ENCODE data around the gene CDK5RAP1. TPM values are rescaled to one million over a fixed set of nuclear protein-coding genes. Genes with fewer than 3 reads are reported as not detected.
"Not testable (repeated sequence)": the region's sequence is repeated elsewhere in the genome, so short reads cannot be mapped to it uniquely, and the experiment has no call there.

Gene CDK5RAP1, protein sequence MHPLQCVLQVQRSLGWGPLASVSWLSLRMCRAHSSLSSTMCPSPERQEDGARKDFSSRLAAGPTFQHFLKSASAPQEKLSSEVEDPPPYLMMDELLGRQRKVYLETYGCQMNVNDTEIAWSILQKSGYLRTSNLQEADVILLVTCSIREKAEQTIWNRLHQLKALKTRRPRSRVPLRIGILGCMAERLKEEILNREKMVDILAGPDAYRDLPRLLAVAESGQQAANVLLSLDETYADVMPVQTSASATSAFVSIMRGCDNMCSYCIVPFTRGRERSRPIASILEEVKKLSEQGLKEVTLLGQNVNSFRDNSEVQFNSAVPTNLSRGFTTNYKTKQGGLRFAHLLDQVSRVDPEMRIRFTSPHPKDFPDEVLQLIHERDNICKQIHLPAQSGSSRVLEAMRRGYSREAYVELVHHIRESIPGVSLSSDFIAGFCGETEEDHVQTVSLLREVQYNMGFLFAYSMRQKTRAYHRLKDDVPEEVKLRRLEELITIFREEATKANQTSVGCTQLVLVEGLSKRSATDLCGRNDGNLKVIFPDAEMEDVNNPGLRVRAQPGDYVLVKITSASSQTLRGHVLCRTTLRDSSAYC
- polyA plus RNA-seq (ENCODE audit: insufficient read length in 4 of 4): 10 to 100 TPM; 26.3 to 47.2 (median 34.2) TPM

DNA sequence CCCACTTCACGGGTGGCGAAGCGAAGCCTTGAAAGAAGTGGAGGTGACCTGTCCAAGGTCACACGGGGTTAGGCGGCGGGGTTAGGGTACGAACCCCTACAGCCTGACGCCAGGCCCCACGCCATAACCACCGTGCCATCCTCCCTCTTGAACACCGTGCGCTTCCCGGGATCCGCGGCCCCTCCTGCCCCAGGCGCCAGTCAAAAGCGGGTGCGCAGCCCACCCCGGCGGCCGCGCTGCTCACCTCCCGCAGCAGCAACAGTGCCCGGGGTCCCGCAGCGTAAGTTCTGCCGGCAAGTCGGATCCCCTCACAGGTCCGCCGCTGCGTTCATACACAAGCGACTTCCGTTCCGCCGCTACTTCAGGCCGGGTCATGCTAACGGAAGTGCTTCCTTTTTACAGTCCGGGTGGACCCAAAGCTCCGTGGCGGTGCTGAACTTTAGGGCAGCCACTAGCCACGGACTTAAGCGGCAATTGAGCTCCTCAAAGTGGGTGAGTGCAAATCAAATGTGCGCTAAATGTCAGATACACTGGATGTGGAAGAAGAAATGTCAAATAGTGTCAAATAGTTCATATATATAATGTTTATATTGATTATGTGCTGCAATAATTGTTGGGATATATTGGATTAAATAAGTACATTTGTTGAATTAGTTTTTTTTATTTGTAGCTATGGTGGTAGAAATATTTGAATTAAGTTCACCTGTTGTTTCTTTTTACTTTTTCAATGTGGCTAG, at the start of gene CDK5RAP1:
Gene CDK5RAP1 (minus strand): TSS at position 336 of the 737 bp plus-strand sequence. CDS start 4,455 bp downstream, outside the sequence.
- peak; percentile 73 to 82 (median 76) for DNase-seq (ENCODE audit: low read depth in 4 of 4, low spot score in 3 of 4)

DNA sequence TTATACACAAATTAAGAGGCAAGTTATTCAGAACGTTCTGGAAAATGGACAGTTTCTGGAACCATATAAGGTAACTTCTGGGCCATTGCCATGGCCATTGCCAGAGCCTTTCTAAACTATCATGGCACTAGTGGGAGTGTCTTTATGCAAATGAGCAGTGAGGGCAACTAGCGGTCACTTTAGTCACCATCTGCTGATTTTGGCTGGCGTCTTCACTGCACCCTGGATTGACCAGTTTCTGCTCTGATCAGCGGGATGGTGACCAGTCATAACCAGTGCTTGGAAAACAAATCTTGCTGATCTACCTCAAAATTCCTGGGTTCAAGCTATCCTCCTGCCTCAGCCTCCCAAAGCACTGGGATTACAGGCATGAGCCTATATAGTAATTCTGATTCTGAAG, 49.5 kb upstream of the CDK5RAP1 start:
- DNase-seq (ENCODE audit: low read depth in 4 of 4, low spot score in 3 of 4): no peak

DNA sequence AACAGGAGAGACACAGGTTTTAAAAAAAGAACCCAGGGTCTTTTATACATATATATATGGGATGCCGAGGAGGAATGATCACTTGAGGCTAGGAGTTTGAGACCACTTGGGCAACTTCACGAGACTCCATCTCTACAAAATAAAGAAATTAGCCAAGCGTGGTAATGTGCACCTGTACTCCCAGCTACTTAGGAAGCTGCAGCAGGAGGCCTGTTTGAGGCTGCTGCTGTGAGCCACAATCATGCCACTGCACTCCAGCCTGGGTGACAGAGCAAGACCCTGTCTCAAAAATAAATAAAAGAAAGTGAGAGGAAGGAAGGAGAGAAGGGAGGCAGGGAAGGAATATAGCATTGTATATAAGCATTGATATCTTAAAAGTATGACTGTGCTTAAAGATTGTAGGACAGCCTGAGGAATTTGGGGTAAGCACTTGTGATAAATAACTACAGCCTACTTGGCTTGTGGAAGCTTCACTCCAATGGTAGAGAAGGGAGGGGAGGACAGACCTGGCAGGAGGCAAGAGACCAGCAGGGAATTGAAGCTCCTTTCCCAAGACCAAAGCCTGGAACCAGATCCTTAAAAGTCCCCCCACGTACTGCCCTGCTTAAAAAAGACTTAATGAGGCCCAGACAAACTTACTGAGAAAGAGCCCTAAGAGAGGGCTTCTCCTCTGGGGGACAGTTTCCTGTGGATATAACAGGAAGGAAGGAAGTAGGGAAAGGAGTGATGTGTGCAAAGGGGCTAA, 44.7 kb upstream of the CDK5RAP1 start:
- no peak for DNase-seq (ENCODE audit: low read depth in 4 of 4, low spot score in 3 of 4)

DNA sequence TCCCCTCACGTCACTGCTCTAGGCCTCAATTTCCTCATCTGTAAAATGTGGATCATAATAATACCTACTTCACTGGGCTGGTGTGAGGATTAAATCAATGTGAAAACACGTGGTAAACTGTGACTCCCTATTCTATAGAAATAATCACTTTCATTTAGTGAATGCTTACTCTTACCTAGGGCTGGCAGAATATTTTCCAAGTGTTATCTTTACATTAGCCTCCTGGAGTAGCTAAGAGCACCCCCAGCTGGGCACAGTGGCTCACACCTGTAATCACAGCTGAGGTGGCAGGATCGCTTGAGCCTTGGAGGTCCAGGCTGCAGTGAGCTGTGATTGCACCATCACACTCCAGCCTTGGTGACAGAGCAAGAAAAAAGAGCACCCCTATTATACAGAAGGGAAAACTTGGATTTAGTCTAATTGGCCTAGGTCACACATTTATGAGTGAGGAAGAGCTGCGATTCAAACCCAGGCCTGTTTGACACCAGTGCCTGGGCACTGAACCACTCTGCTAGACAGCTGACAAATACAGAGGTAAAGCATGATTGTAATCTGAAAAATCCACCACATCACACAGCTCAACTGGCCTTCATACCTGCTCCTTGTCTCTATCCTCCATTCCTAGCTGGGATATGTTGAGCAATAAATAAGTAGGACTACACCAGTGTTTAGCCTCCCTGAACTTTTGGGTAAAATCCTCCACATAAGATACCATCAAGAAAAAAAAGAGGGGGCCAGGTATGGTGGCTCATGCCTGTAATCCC, 43.7 kb upstream of the CDK5RAP1 start:
- DNase-seq (ENCODE audit: low read depth in 4 of 4, low spot score in 3 of 4): no peak

DNA sequence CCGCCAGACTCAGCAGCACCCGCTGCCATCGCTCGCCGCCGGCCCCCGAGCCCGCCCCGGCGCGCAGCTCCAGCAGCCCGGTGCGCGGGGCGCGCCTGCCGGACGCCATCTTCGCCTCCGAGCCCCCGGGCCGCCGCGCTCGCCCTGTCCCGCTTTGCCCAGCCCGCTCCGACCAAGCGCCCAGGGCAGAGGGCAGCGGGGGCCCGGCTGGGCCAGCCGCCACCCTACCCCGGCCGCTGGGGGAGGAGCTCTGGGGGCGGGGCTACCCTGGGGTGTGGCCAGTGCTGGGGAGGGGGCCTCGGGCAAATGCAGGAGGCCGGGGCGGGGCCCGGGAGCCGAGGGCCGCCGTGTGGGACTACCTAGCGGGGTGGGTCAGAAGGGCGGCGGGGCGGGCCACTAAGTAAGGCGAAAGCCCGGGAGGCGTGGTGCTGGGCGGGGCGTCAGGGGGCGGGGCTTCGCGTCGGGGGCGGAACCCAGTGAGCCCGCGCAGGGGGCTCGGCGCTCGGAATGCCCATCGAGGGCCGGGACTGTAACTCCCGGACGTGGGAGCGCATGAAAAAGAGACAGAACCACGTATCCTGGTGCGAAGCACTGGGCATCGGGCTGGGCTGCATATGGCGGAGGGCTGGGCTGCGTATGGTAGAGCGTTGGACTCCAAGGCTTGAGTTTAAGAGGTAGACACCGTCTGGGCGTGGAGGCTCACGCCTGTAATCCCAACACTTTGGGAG, 42.4 kb upstream of the CDK5RAP1 start, which contains the start of gene SNTA1:
Gene SNTA1 (minus strand): TSS at position 252 of the 728 bp plus-strand sequence. CDS start 143 bp downstream, at position 109.
- peak in 3 of 4 donors; percentile 51 to 66 (median 61) for DNase-seq (ENCODE audit: low read depth in 4 of 4, low spot score in 3 of 4)

DNA sequence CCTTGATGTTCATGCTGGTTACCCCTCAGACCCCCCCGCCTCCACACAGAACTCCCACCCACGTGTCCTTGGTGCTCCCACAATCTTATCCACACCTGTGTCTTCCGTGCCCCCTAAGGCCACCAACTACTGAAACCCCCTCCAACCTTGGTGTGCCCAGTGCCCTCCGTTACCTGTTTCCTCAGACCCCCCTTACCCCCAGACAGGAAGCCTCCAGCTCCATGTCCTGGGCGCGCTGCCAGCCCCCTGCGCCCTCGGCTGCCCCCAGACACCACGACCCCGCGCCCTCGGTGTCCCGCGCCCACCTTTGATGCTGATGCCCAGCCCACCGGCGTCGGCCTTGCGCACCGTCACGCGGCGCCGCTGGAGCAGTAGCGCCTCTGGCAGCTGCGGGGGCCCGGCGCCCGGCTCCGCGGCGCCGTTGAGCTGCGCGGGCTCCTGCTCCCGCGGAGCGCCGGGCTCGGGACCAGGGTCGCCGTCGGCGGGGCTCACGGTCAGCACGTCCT, 41.7 kb upstream of the CDK5RAP1 start:
- DNase-seq (ENCODE audit: low read depth in 4 of 4, low spot score in 3 of 4): no peak

DNA sequence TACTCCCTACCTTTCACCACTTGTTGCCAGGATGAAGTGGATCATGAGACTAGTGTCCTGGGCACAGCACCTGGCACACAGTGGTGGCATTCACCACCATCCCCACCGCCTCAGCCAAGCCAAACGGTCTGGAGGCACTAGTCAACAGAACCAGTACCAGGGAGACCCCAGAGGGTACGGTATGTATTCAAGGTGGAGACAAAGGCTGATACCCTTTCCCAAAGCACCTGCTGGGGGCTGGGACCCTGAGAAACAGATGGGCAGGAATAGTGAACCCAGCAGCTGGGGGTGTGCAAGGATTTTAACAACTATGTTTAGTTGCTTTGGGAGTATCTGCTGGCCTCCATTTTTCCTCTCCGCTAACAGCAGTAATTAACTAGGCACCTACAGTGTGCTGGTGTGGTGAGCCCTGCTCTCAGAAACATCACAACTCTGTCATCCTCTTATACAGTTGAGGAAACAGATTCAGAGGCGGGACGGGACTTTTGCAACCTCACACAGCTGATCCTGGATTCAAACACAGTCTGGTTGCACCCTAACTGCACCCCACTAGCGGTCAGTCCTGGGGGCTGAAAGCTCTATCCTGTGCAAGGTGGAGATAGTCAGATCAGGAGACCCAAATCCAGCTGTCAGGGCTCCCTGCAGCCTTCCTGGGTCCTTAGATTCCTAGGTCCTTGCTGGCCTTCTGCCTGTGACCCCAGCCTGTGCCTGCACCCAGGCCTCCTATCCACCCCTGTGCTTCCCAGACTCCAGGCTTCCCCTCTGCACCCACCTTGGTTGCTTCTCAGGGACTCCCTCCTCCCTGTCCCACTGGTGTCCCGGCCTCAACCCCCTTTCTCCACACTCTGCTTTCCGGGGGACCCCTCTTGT, 41.1 kb upstream of the CDK5RAP1 start:
- DNase-seq (ENCODE audit: low read depth in 4 of 4, low spot score in 3 of 4): no peak

DNA sequence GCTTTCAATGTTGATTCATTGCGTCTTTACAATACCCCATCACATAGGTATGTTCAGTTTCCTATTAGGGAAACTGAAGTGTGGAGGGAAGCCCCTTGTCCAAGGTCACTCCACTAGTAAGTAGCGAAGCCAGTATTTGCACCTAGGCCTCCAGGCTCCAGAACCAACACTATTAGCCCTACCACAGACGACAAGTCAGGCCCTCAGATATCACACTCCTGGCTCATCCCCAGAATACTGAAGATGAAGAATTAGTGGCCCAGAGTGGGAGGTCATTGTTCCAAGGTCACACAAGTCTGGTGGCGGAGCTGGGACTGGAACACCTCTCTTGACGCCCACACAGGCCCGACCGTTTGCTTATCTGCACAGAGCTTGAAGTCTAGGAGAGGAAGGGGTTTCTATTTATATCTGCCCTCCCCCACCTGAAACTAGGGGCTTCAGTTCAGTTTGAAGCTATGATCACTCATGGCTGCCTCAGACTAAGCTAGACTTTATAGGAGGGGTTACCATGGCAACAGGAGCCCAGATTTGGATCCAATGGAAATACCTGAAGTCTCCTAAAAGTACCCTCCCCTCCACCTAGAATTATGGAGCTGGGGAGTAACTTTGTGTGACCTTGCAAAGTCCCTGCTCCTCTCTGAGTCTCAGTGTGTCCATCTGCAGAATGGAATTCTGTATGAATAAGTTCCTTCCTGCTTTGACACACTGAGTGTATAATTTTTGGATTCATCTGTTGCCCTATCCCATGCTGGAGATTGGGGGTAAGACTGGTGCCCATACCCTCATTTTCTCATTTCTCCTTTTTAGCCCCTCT, 40.0 kb upstream of the CDK5RAP1 start:
- DNase-seq (ENCODE audit: low read depth in 4 of 4, low spot score in 3 of 4): no peak

DNA sequence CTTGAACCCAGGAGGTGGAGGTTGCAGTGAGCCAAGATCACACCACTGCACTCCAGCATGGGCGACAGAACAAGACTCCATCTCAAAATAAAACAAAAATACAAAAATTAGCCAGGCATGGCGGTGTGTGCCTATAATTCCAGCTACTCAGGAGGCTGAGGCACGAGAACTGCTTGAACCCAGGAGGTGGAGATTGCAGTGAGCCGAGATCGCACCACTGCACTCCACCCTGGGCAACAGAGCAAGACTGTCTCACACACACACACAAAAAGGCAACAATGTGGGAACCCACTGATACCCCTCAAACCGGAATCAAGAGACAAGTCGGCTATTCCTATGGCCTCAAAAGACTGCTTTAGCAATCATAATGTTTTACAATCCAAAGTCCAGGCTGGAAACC, 39.2 kb upstream of the CDK5RAP1 start:
- DNase-seq (ENCODE audit: low read depth in 4 of 4, low spot score in 3 of 4): not testable (repeated sequence)

DNA sequence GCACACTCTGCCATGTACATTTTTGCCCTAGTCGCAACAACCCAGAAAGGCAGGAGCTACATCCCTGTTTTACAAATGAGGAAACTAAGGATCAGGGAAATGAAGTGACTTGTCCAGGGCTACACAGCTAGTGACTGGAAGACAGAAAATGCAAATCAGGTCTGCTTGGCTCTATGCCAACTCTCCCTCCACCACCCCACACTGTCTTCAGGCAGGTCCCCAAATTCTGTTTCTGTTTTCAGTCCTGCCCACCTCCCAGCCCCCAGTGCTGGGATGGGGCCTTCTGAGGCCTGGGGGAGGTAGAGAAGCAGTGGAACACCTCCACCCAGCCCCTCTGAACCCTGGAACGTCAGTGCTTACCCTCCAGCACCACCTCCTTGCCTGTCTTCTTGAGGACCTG, 37.2 kb upstream of the CDK5RAP1 start:
- no peak for DNase-seq (ENCODE audit: low read depth in 4 of 4, low spot score in 3 of 4)

DNA sequence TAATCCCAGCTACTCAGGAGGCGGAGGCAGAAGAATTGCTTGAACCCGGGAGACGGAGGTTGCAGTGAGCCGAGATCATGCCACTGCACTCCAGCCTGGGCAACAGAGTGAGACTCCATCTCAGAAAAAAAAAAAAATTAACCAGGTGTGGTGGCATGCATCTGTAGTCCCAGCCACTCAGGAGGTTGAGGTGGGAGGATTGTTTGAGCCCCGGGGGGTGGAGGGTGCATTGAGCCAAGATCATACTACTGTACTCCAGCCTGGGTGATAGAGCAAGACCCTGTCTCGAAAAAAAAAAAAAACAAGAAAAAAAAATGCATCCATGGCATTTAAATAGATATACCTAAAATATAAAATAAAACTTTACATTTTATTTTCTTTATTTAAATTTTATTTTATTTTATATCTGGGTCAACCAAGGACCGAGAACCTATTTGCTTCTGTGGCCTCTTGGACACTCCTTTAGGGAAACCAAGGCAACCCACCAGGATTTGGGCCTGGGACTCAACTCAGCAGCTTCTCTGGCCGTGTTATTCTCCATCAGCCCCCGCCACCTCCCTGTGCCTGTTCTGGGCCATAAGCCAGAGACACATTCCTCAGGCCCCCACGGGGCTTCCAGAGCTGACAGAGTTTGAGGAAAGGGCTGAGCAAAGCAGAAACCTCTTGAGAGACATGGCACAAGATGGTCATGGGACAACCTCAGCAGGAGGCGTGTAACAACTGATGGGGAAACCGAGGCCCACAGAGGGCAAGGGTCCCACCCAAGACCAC, 36.0 kb upstream of the CDK5RAP1 start:
- no peak for DNase-seq (ENCODE audit: low read depth in 4 of 4, low spot score in 3 of 4)

DNA sequence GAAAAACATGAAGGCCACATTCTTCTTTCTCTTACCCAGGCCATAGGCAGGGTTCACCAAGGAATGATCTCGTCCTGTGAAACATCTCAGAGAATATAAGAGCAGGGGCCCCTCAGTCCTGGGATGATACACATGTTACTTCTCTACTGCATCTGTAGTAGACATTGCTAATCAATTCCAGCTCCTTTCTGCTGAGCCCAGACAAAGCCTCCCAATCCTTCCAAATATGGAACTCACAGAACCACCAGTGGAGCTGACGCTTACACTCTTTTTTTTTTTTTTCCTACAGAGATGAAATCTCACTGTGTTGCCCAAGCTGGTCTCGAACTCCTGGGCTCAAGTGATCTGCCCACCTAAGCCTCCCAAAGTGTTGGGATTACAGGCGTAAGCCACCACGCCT, 33.1 kb upstream of the CDK5RAP1 start:
- DNase-seq (ENCODE audit: low read depth in 4 of 4, low spot score in 3 of 4): no peak

DNA sequence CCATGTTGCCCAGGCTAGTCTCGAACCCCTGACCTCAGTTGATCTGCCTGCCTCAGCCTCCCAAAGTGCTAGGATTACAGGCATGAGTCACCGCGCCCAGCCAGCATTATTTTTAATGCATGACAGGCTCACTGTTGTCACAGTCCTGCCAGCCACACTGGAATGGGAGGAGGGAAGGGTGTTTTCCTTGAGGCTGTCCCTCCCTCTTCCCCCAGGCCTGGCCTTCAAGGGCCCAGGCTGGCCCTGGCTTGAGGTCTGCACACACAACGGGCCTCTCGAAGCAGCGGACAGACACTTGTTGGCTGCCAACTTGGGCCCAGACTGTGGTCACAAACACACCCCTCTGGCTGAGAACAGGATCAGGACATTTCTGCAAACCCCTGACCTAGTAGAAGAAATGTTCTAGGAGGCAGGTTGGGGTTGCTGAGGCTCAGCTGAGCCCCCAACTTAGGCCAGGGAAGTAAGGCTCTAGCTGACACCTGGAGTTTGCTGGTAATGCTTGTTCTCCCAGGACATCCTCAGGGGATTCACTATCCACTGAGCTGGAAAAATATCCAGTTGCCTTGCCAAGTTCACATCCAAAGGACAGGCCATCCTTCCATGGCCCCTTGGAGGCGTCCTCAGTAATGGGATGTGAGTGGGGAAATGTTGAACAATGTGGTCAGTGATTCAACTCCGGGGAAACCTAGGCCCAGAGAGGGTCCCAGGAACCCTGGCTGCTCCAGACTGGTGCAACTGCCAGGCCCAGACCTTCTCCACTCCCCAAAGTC, 32.3 kb upstream of the CDK5RAP1 start:
- DNase-seq (ENCODE audit: low read depth in 4 of 4, low spot score in 3 of 4): no peak

DNA sequence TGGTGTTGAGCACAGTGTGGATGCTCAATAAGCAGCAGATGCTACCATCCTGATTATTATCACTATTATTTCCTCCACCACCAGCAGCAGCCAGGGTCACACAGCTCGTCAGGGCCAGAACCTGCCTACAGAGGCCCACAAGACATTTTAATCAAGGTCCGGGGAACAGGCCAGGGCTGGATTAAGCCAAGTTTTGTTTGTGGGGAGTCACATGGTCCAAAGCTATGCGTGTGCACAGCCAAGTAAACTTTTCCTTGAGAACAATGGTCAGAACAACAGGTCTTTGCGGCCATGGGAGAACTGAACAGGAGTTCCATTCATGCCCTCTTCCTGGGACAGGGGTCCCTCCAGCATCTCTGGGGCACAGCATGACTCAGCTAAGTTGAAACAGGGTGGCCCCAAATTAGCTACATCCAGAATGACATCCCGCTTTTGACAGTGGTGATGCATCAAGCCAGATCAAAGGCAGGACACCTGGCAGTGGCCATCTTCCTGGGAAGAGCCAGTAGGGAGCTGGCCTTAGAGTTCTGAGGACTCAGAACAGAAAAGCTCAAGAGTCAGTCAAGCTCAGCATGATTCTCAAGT, 30.6 kb upstream of the CDK5RAP1 start:
- DNase-seq (ENCODE audit: low read depth in 4 of 4, low spot score in 3 of 4): no peak

DNA sequence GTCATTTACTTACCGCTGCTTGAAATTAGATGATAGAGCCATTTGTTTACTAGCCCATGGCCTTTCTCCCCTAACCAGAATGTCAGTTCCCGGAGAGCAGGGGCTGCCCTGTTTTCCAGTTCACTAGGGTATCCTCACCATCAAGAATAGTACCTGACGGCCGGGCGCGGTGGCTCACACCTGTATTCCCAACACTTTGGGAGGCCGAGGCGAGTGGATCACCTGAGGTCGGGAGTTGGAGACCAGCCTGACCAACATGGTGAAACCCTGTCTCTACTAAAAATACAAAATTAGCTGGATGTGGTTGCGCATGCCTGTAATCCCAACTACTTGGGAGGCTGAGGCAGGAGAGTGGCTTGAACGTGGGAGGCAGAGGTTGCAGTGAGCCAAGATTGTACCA, 22.6 kb upstream of the CDK5RAP1 start:
- not testable (repeated sequence) for DNase-seq (ENCODE audit: low read depth in 4 of 4, low spot score in 3 of 4)
